H9 (cell line): Measurements from ENCODE around the gene BZW1. TPM values are rescaled to one million over a fixed set of nuclear protein-coding genes. Genes with fewer than 3 reads are reported as not detected.

Source experiments
- DNase-seq: peaks from one replicate; pipeline ENCODE4 v3.0.0-alpha.2; 2017
- H2AFZ ChIP-seq: one replicate; pipeline ENCODE4 v1.6.1; 2013; ENCODE audit warnings: mild to moderate bottlenecking, low read length, control low read depth, moderate library complexity
- H2AK5ac ChIP-seq: 2 replicates; pipeline ENCODE4 v1.6.1; 2013; ENCODE audit warnings: low read length, control low read depth, mixed read lengths; ENCODE audit not compliant: insufficient read length
- H2BK120ac ChIP-seq: one replicate; pipeline ENCODE4 v1.6.1; 2013; ENCODE audit warnings: low read depth, mild to moderate bottlenecking, low read length, control low read depth, inconsistent platforms; ENCODE audit not compliant: poor library complexity, severe bottlenecking
- H2BK12ac ChIP-seq: 2 replicates; pipeline ENCODE4 v1.6.1; 2013; ENCODE audit warnings: low read length, control low read depth, mixed read lengths, low read depth; ENCODE audit not compliant: insufficient read length
- H2BK15ac ChIP-seq: 2 replicates; pipeline ENCODE4 v1.6.1; 2013; ENCODE audit warnings: low read depth, low read length, control low read depth
- H2BK20ac ChIP-seq: one replicate; pipeline ENCODE4 v1.6.1; 2013; ENCODE audit warnings: low read depth, mild to moderate bottlenecking, low read length, control low read depth, inconsistent platforms; ENCODE audit not compliant: poor library complexity, severe bottlenecking
- H2BK5ac ChIP-seq: 2 replicates; pipeline ENCODE4 v1.6.1; 2013; ENCODE audit warnings: low read length, control low read depth, mixed read lengths; ENCODE audit not compliant: insufficient read length
- H3K14ac ChIP-seq: 2 replicates; pipeline ENCODE4 v1.6.1; 2013; ENCODE audit warnings: low read length, control low read depth; ENCODE audit not compliant: insufficient read depth
- H3K18ac ChIP-seq: 2 replicates; pipeline ENCODE4 v1.6.1; 2013; ENCODE audit warnings: low read depth, mild to moderate bottlenecking, mixed read lengths, low read length, control low read depth; ENCODE audit not compliant: insufficient read length
- H3K23ac ChIP-seq: 2 replicates; pipeline ENCODE4 v1.6.1; 2013; ENCODE audit warnings: low read length, control low read depth, mixed read lengths, low read depth; ENCODE audit not compliant: insufficient read length
- H3K23me2 ChIP-seq: 2 replicates; pipeline ENCODE4 v1.6.1; 2013; ENCODE audit warnings: low read depth, mild to moderate bottlenecking, mixed read lengths, low read length, control low read depth; ENCODE audit not compliant: insufficient read length, poor library complexity, severe bottlenecking
- H3K27ac ChIP-seq: 2 replicates; pipeline ENCODE4 v1.5.1; 2013; ENCODE audit warnings: low read length, control low read depth, mixed read lengths, low read depth; ENCODE audit not compliant: insufficient read length
- H3K27me3 ChIP-seq: 2 replicates; pipeline ENCODE4 v1.6.1; 2013; ENCODE audit warnings: low read length, control low read depth, inconsistent platforms; ENCODE audit not compliant: insufficient read depth
- H3K4ac ChIP-seq: 2 replicates; pipeline ENCODE4 v1.6.1; 2013; ENCODE audit warnings: low read depth, mild to moderate bottlenecking, control low read depth, inconsistent platforms, low read length, moderate library complexity
- H3K4me1 ChIP-seq: 2 replicates; pipeline ENCODE4 v1.6.1; 2013; ENCODE audit warnings: low read length, control low read depth, inconsistent platforms; ENCODE audit not compliant: insufficient read depth
- H3K4me2 ChIP-seq: 2 replicates; pipeline ENCODE4 v1.6.1; 2013; ENCODE audit warnings: low read length, control low read depth, mixed read lengths; ENCODE audit not compliant: insufficient read length, insufficient read depth
- H3K56ac ChIP-seq: 2 replicates; pipeline ENCODE4 v1.6.1; 2013; ENCODE audit warnings: low read depth, mild to moderate bottlenecking, mixed read lengths, low read length, control low read depth; ENCODE audit not compliant: insufficient read length
- H3K79me1 ChIP-seq: 2 replicates; pipeline ENCODE4 v1.6.1; 2013; ENCODE audit warnings: low read depth, mild to moderate bottlenecking, moderate library complexity, low read length, control low read depth, inconsistent platforms; ENCODE audit not compliant: insufficient read depth, poor library complexity, severe bottlenecking
- H3K79me2 ChIP-seq: 2 replicates; pipeline ENCODE4 v1.6.1; 2013; ENCODE audit warnings: low read length, control low read depth, inconsistent platforms; ENCODE audit not compliant: insufficient read depth
- H3K9ac ChIP-seq: 2 replicates; pipeline ENCODE4 v1.6.1; 2013; ENCODE audit warnings: low read length, control low read depth, mixed read lengths; ENCODE audit not compliant: insufficient read length; ENCODE audit errors: extremely low read depth
- H3K9me3 ChIP-seq: one replicate; pipeline ENCODE4 v1.6.1; 2013; ENCODE audit warnings: low read depth, low read length, inconsistent platforms; ENCODE audit not compliant: control insufficient read depth
- H3T11ph ChIP-seq: one replicate; pipeline ENCODE4 v1.6.1; 2013; ENCODE audit warnings: mild to moderate bottlenecking, low read length, control low read depth, inconsistent platforms
- H4K20me1 ChIP-seq: one replicate; pipeline ENCODE4 v1.6.1; 2013; ENCODE audit not compliant: control insufficient read depth, insufficient read length, insufficient read depth
- H4K5ac ChIP-seq: 2 replicates; pipeline ENCODE4 v1.6.1; 2013; ENCODE audit warnings: low read depth, mild to moderate bottlenecking, mixed read lengths, low read length, control low read depth; ENCODE audit not compliant: insufficient read length
- H4K8ac ChIP-seq: replicated peaks from 2 replicates; pipeline ENCODE4 v1.6.1; 2013; ENCODE audit warnings: low read length, control low read depth, mixed read lengths, low read depth; ENCODE audit not compliant: insufficient read length
- H4K91ac ChIP-seq: 2 replicates; pipeline ENCODE4 v1.6.1; 2013; ENCODE audit warnings: low read depth, mild to moderate bottlenecking, moderate library complexity, mixed read lengths, low read length, control low read depth; ENCODE audit not compliant: insufficient read length
- H3K27ac Mint-ChIP-seq, 3 experiments: 2 replicates in 2 of 3; 3 replicates in 1 of 3; pipeline ENCODE4 v1.8.0; 2020 to 2021; ENCODE audit warnings: mixed read lengths in 3 of 3, mild to moderate bottlenecking in 1 of 3, moderate library complexity in 1 of 3
- H3K27me3 Mint-ChIP-seq: 2 replicates; pipeline ENCODE4 v1.8.0; 2021; ENCODE audit warnings: low read depth, mild to moderate bottlenecking, moderate library complexity, mixed read lengths
- H3K36me3 Mint-ChIP-seq, 3 experiments: 2 replicates in 2 of 3; 3 replicates in 1 of 3; pipeline ENCODE4 v1.8.0; 2020 to 2021; ENCODE audit warnings: low read depth in 3 of 3, mixed read lengths in 3 of 3; ENCODE audit not compliant: insufficient read depth in 1 of 3
- H3K4me1 Mint-ChIP-seq, 2 experiments: 2 replicates each; pipeline ENCODE4 v1.8.0; 2020; ENCODE audit warnings: mixed read lengths in 2 of 2
- H3K4me3 Mint-ChIP-seq, 2 experiments: 2 replicates in 1 of 2; 3 replicates in 1 of 2; pipeline ENCODE4 v1.8.0; 2020 to 2021; ENCODE audit warnings: mild to moderate bottlenecking in 2 of 2, mixed read lengths in 2 of 2, moderate library complexity in 1 of 2
- H3K9me3 Mint-ChIP-seq, 2 experiments: 2 replicates in 1 of 2; 3 replicates in 1 of 2; pipeline ENCODE4 v1.8.0; 2020; ENCODE audit warnings: mild to moderate bottlenecking in 2 of 2, mixed read lengths in 2 of 2, moderate library complexity in 1 of 2
- WGBS: extraction: QIAGEN DNeasy Blood & Tissue Kit; methylation state at CpG from one replicate; pipeline ENCODE4 v1.1.7; 2013; ENCODE audit warnings: missing lambda C conversion rate, low lambda C conversion rate, mixed read lengths; ENCODE audit not compliant: insufficient read length; ENCODE audit errors: extremely low coverage; 5-methylcytosine and 5-hydroxymethylcytosine counted together
- total RNA-seq: library from RNA; stranded (reverse); gene quantifications from 2 replicates; pipeline ENCODE4 v1.2.1, GENCODE V29; 2021
- TF ChIP-seq, protein P1 (sequence below): fragments of 200-600 bp; sonication (generic); conservative IDR thresholded peaks from 3 replicates; pipeline ENCODE4 v1.8.0; 2021; ENCODE audit warnings: antibody characterized with exemption, mild to moderate bottlenecking

BZW1 gene
- total RNA-seq, 1 experiment from 2014 or later, result 370 TPM

GRCh38 chr2:200795028-200795440, 16.7 kb upstream of the BZW1 start:
- Histone ChIP-seq H3T11ph (no peak overlapping the region), H3K79me1 (no peaks in the 10 kb centered on the region), H2BK12ac (no peak overlapping the region), H3K27ac (no peak overlapping the region), H3K23me2 (no peaks in the 10 kb centered on the region), H3K56ac (no peak overlapping the region), H2BK5ac (no peak overlapping the region), H3K9me3 (no peaks in the 10 kb centered on the region), H4K5ac (no peak overlapping the region), H4K91ac (no peak overlapping the region), H2AFZ (no peak overlapping the region), H2BK120ac (no peak overlapping the region), H3K14ac (no peak overlapping the region), H2BK20ac (no peak overlapping the region), H3K4ac (no peak overlapping the region), H2BK15ac (no peak overlapping the region), H3K9ac (no peak overlapping the region), H4K8ac (no peak overlapping the region), H3K18ac (no peak overlapping the region), H3K4me1 (peaks cover 3% of the 10 kb centered on the region; the same call in 1 of the 2 replicates), H4K20me1 (no peaks in the 10 kb centered on the region), H3K79me2 (no peaks in the 10 kb centered on the region), H3K4me2 (no peak overlapping the region), H3K23ac (no peak overlapping the region), H2AK5ac (no peak overlapping the region), H3K27me3 (no peaks in the 10 kb centered on the region)
- H3K9me3 Mint-ChIP-seq, result no peaks in the 10 kb centered on the region; a peak in 1 of 5 replicates
- peaks cover 1% of the 10 kb centered on the region; the same call in 1 of the 2 replicates for H3K27me3 Mint-ChIP-seq
- WGBS, result no CpG with 5 or more reads among the region's 8 CpGs
- no peaks in the 10 kb centered on the region for H3K36me3 Mint-ChIP-seq
- H3K27ac Mint-ChIP-seq, result peak overlapping the region in 2 of 3 experiments; percentile 14 to 71; a peak in 4 of 7 replicates
- peak overlapping the region in 1 of 2 experiments; percentile 54; a peak in 1 of 5 replicates for H3K4me3 Mint-ChIP-seq
- H3K4me1 Mint-ChIP-seq, result peaks cover 19 to 26% of the 10 kb centered on the region in 2 experiments
- TF ChIP-seq, protein P1, sequence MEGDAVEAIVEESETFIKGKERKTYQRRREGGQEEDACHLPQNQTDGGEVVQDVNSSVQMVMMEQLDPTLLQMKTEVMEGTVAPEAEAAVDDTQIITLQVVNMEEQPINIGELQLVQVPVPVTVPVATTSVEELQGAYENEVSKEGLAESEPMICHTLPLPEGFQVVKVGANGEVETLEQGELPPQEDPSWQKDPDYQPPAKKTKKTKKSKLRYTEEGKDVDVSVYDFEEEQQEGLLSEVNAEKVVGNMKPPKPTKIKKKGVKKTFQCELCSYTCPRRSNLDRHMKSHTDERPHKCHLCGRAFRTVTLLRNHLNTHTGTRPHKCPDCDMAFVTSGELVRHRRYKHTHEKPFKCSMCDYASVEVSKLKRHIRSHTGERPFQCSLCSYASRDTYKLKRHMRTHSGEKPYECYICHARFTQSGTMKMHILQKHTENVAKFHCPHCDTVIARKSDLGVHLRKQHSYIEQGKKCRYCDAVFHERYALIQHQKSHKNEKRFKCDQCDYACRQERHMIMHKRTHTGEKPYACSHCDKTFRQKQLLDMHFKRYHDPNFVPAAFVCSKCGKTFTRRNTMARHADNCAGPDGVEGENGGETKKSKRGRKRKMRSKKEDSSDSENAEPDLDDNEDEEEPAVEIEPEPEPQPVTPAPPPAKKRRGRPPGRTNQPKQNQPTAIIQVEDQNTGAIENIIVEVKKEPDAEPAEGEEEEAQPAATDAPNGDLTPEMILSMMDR, result peak; percentile 46
- DNase-seq, result peak; percentile 44
